NCI-H1694 (cell line): Measurements from ENCODE around the gene WDR73.

Experiments
- DNase-seq: peaks from one replicate; lab custom pipeline; 2025; lab: John Stamatoyannopoulos, UW

Gene WDR73

GRCh38 chr15:84611631-84612030 is 42.5 kb downstream of the WDR73 start:
- no peak for DNase-seq

- DNase-seq = no peak
These were observed 44.1 kb downstream of the WDR73 start for GRCh38 chr15:84609818-84610525.

- DNase-seq = no peak
These were observed 45.3 kb downstream of the WDR73 start for GRCh38 chr15:84608707-84609284.

- DNase-seq = no peak
These were observed 47.4 kb downstream of the WDR73 start for GRCh38 chr15:84606653-84607120.

DNA sequence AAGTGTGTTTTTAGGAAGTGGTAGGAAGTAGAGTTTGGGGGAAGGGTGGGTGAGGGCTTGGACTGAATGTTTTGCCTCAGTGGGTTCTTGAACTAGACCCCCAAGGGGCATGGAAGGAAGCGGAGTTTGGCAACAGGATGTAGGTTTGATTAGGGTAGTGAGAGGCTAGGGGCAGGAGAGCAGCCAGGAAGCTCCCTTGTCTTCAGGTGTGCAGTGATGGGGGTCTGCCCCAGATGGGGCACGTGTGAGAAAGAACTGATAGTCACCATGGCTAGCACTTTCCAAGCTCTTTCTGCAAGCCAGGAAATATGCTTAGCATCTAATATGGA is 48.6 kb downstream of the WDR73 start:
- DNase-seq = no peak

DNA sequence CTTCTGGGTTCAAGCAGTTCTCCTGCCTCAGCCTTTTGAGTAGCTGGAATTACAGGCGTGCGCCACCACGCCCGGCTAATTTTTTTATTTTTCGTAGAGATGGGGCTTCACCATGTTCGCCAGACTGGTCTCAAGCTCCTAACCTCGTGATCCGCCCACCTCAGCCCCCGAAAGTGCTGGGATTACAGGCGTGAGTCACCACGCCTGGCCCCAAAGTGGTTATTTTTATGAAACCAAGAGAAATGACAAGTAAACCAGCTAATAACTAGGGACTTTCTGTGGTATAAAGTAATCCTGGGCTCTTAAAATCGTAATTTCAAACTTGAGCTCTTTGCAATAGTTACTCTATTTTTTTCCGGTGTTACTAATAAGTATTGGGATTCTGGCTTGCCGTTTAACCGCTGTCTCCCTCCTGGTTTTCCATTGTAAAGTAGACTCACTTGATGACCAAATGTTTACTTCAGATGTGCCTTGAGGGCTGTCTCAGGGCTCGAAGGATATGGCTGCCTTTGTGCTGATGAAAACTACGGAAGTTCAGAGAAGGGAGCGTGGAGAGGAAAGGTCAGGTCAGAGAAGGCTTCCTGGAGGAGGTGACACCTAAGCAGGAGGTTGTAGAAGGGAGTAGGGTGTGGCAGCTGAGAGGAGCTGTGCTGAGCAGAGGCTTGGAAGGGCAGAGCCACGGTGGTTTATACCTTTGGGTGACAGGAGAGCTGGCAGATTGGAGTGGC is 49.1 kb downstream of the WDR73 start:
- no peak for DNase-seq

- DNase-seq = no peak
These were observed 50.3 kb downstream of the WDR73 start for GRCh38 chr15:84603630-84604379.

GRCh38 chr15:84601555-84601838 is 52.6 kb downstream of the WDR73 start:
- DNase-seq = no peak

DNA sequence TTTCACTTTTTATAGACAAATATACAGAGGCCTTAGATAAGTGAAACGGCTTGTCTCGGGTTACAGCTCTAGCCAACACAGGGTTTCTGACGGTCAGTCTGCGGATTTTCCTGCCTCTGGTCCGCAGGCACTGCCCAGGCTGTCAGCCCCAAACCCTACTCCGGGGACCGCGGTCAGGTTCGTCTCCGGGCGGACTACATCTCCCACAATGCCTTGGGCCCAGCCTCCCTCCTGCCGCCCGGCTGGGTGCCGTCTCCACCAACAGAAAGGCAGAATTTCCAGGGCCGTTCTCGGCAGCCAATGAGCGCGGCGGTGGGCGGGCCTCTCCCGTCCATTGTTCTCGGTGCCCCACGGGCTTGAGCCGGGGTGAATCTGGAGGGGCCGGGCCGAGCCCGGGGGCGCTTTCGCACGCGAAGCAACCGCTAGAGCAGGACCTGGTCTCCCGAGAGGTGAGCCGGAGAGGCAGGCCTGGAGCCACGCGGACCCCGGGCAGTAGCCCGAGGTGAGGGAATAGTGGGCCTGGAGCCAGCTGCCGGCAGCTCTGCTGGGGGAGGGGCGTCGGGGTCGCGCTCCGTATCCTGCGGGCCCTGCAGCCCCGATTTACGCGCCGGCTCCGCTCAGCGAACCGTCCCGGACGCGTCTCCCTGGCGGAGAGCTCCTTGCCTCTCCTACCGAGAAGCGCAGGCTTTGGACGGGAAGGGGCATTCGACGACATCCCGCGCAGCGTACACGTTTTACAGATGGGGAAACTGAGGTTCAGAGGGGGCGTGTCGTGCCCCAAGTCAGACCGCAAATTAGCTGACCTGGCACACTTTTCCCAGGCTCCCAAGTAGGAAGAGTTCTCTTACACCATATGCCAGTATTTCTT is 53.2 kb downstream of the WDR73 start, which contains the start of gene ZSCAN2:
ZSCAN2 (plus strand) TSS at position 323 of the 868 bp plus-strand sequence. CDS start 2,919 bp downstream, outside the sequence.
- peak; percentile 79 for DNase-seq

DNA sequence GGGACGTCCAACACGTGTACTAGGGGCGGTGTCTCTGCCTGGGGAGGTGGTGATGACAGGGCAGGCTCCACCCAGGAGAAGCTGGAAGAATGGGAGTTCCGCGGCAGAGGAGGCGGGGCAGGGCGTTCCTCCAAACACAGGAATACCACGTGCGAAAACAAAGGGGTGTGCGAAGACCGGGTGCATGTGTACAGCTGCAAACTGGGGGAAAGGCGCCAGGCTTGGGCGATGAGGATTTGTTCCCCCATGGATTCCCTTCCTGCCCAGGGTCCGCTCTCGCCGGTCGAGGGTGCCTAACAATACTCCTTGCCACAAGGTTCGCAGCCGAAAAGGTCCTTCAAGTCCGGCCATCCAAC is 53.8 kb downstream of the WDR73 start:
- DNase-seq = peak; percentile 80

- no peak for DNase-seq
These were observed 54.2 kb downstream of the WDR73 start for GRCh38 chr15:84599906-84600305.

- DNase-seq = peak; percentile 11
These were observed 55.1 kb downstream of the WDR73 start for GRCh38 chr15:84598993-84599392.

DNA sequence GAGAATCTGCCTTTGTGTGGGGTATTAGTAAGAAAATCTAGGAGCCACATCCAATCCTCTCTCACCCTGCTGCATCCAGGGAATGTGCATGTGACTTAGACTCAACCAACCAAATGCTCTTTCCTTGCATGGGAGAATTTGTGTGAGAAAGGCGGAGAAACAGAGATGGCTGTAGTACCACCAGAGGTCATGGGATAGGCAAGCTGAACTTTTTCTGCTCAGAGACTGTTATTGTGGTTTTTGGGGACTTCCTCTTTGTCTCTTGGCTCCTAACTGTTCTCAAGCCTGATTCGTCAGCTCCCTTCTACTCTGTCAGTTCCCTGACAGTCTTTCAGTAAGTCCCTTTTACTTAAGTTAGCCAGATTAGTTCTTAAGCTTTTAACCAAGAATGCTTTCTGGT is 55.8 kb downstream of the WDR73 start:
- DNase-seq = no peak

DNA sequence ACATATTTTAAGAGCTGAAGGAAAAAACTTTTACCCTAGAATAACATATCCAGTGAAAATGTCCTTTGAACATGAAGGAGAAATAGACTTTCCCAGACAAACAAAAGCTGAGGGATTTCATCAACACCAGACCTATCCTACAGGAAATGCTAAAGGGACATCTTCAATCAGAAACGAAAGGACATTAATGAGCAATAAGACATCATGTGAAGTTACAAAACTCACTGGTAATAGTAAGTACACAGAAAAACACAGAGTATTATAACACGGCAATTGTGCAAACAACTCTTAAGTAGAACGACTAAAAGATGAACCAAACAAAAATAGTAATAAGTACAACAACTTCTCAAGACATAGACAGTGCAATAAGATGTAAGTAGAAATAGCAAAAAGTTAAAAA is 56.8 kb downstream of the WDR73 start:
- no peak for DNase-seq

GRCh38 chr15:84595660-84596059 is 58.4 kb downstream of the WDR73 start:
- no peak for DNase-seq

DNA sequence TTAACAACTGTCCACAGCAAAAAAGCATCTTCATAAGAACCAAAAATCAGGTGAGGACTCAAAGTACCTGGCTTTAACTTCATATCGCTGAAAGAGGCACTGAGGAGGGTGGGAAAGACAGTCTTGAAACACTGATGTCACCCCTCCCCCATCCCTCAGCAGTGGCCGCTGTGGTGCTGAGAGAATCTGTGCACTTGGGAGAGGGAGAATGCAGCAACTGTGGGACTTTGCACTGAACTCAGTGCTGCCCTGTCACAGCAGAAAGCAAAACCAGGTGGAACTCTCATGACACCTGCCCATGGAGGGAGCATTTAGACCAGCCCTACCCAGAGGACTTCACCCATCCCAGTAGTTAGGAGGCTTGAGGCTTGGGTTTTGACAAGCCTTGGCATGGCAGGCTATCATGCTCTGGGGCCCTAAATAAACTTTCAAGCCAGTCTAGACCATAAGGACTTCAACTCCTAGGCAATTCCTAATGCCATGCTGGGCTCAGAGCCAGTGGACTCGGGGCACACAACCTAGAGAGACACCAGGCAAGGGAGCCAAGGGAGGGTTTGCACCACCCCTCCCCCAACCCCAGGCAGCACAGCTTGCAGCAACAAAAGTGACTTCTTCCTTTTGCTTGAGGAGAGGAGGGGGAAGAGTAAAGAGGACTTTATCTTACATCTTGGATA is 59.3 kb downstream of the WDR73 start:
- no peak for DNase-seq

- no peak for DNase-seq
These were observed 62.3 kb downstream of the WDR73 start for GRCh38 chr15:84591815-84592214.

GRCh38 chr15:84590406-84590805 is 63.7 kb downstream of the WDR73 start:
- DNase-seq = no peak
